Measurements from ENCODE around the gene ASCL2. TPM values are rescaled to one million over a fixed set of nuclear protein-coding genes. Genes with fewer than 3 reads are reported as not detected.

Gene ASCL2
- total RNA-seq = 1.7 TPM
- long read RNA-seq, transcript ASCL2-201 (2 exons, 1,852 nt) = major isoform, 6 of 8 reads
- long read RNA-seq, partial matches to known transcripts = 2 of 8 reads
- long read RNA-seq, other reads (novel, unspliced or antisense) = 0 of 8 reads

GRCh38 chr11:2270322-2271076 lies at the start of gene ASCL2:
Gene ASCL2 (minus strand): TSS chr11:2270588. CDS start chr11:2270332, 256 bp downstream.
- H3K4me1 ChIP-seq = peaks cover 31% of the 10 kb centered on the region
- peaks cover 53% of the 10 kb centered on the region for H3K27me3 ChIP-seq (ENCODE audit: low read depth)
- no peak for TF ChIP-seq CTCF (IDR thresholded peaks at IDR 0.05)
- no peaks in the 10 kb centered on the region for H3K9me3 ChIP-seq
- DNase-seq = no peak
- intact Hi-C loops (cut with DNase I) = no loop called here
- peak within 1 kb of the TSS; percentile 76 for H3K27ac ChIP-seq
- peak within 1 kb of the TSS; percentile 54 for H3K4me3 ChIP-seq
- H3K36me3 ChIP-seq = no peaks in the 10 kb centered on the region
- no peak for ATAC-seq

- H3K9me3 ChIP-seq = peaks cover 5% of the 10 kb centered on the region
- no peak for ATAC-seq
- H3K4me3 ChIP-seq = no peak overlapping the region
- intact Hi-C loops (cut with DNase I) = no loop called here
- DNase-seq = no peak
- no peak for TF ChIP-seq CTCF (IDR thresholded peaks at IDR 0.05)
- H3K27ac ChIP-seq = no peak overlapping the region
- H3K27me3 ChIP-seq (ENCODE audit: low read depth) = no peaks in the 10 kb centered on the region
- no peaks in the 10 kb centered on the region for H3K36me3 ChIP-seq
- peaks cover 8% of the 10 kb centered on the region for H3K4me1 ChIP-seq
Observed at GRCh38 chr11:2319791-2320472, 49.5 kb upstream of the ASCL2 start.

GRCh38 chr11:2318707-2319106 lies 48.3 kb upstream of the ASCL2 start:
- DNase-seq = no peak
- H3K36me3 ChIP-seq = no peaks in the 10 kb centered on the region
- no peak overlapping the region for H3K27ac ChIP-seq
- no peaks in the 10 kb centered on the region for H3K27me3 ChIP-seq (ENCODE audit: low read depth)
- ATAC-seq = no peak
- H3K4me3 ChIP-seq = no peak overlapping the region
- intact Hi-C loops (cut with DNase I) = no loop called here
- peaks cover 19% of the 10 kb centered on the region for H3K4me1 ChIP-seq
- peaks cover 5% of the 10 kb centered on the region for H3K9me3 ChIP-seq
- no peak for TF ChIP-seq CTCF (IDR thresholded peaks at IDR 0.05)

- H3K27me3 ChIP-seq (ENCODE audit: low read depth) = no peaks in the 10 kb centered on the region
- no peak overlapping the region for H3K4me3 ChIP-seq
- DNase-seq = no peak
- peaks cover 5% of the 10 kb centered on the region for H3K9me3 ChIP-seq
- no peak overlapping the region for H3K27ac ChIP-seq
- intact Hi-C loops (cut with DNase I) = no loop called here
- no peak for ATAC-seq
- H3K4me1 ChIP-seq = peaks cover 19% of the 10 kb centered on the region
- H3K36me3 ChIP-seq = no peaks in the 10 kb centered on the region
- TF ChIP-seq CTCF (IDR thresholded peaks at IDR 0.05) = no peak
Observed at GRCh38 chr11:2318123-2318522, 47.7 kb upstream of the ASCL2 start.

GRCh38 chr11:2317354-2318050 lies 47.1 kb upstream of the ASCL2 start:
- Histone ChIP-seq H3K4me1 (peaks cover 23% of the 10 kb centered on the region), H3K4me3 (no peak overlapping the region), H3K27me3 (ENCODE audit: low read depth) (no peaks in the 10 kb centered on the region), H3K27ac (no peak overlapping the region), H3K36me3 (no peaks in the 10 kb centered on the region), H3K9me3 (peaks cover 5% of the 10 kb centered on the region)
- DNase-seq (no peak), ATAC-seq (no peak)
- TF ChIP-seq CTCF (IDR thresholded peaks at IDR 0.05) = no peak
- intact Hi-C loops (cut with DNase I) = no loop called here

Measured in lower lobe of right lung (tissue), 2 donors.